ENCODE results near the gene ADARB2. TPM values are rescaled to one million over a fixed set of nuclear protein-coding genes. Genes with fewer than 3 reads are reported as not detected.

ADARB2 gene
- total and polyA plus RNA-seq, 2 experiments from 2014 or later: 0.13 to 0.48 TPM

DNA sequence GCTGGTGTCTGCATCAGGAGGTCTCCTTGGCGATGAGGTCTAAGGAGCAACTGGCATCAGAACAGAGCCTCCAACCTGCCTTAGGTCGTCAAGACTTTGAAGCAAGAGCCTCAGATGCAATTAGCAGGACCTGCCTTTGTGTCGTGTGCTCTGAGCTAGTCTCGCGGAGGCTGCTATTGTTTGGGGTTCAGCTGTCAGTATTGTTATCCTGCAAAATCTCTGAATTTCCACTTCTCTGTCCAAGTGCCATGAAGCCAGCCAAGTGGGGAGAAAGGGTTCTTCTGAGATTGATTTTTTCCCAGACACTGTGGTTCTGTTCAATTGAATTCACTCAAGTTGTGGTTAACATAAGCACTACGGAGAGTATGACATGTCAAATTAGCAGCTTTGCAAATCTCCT lies 78.7 kb downstream of the ADARB2 start:
- H3K9me2 ChIP-seq (replicated peaks; ENCODE audit: insufficient read depth): no peaks in the 10 kb centered on the region
- peaks cover 5% of the 10 kb centered on the region for H3K27me3 ChIP-seq
- H3K4me3 ChIP-seq: no peak overlapping the region
- no peak overlapping the region for H3K27ac ChIP-seq
- no peaks in the 10 kb centered on the region for H3K79me2 ChIP-seq
- no peaks in the 10 kb centered on the region for H3K36me3 ChIP-seq (replicated peaks; ENCODE audit: insufficient read depth, low read depth)
- H3K9me3 ChIP-seq (ENCODE audit: low read depth): no peaks in the 10 kb centered on the region
- H3K4me1 ChIP-seq (ENCODE audit: insufficient read depth): peaks cover 11% of the 10 kb centered on the region
- no peaks in the 10 kb centered on the region for H4K20me1 ChIP-seq (ENCODE audit: insufficient read depth, poor library complexity, severe bottlenecking)
- DNase-seq (ENCODE audit: low spot score): no peak
- 74% methylated on average over 6 of the region's 6 CpGs for WGBS (ENCODE audit: low lambda C conversion rate, missing lambda C conversion rate)
- H2AFZ ChIP-seq: no peak overlapping the region
- no peak overlapping the region for H3K4me2 ChIP-seq
- TF ChIP-seq EZH2 (IDR thresholded peaks at IDR 0.05; ENCODE audit: borderline replicate concordance) (no peak), EZH2phosphoT487 (IDR thresholded peaks at IDR 0.05; ENCODE audit: low read depth, severe bottlenecking, unreplicated experiment) (no peak)
- TF ChIP-seq, protein P1, sequence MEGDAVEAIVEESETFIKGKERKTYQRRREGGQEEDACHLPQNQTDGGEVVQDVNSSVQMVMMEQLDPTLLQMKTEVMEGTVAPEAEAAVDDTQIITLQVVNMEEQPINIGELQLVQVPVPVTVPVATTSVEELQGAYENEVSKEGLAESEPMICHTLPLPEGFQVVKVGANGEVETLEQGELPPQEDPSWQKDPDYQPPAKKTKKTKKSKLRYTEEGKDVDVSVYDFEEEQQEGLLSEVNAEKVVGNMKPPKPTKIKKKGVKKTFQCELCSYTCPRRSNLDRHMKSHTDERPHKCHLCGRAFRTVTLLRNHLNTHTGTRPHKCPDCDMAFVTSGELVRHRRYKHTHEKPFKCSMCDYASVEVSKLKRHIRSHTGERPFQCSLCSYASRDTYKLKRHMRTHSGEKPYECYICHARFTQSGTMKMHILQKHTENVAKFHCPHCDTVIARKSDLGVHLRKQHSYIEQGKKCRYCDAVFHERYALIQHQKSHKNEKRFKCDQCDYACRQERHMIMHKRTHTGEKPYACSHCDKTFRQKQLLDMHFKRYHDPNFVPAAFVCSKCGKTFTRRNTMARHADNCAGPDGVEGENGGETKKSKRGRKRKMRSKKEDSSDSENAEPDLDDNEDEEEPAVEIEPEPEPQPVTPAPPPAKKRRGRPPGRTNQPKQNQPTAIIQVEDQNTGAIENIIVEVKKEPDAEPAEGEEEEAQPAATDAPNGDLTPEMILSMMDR (IDR thresholded peaks at IDR 0.05; ENCODE audit: poor library complexity): no peak

DNA sequence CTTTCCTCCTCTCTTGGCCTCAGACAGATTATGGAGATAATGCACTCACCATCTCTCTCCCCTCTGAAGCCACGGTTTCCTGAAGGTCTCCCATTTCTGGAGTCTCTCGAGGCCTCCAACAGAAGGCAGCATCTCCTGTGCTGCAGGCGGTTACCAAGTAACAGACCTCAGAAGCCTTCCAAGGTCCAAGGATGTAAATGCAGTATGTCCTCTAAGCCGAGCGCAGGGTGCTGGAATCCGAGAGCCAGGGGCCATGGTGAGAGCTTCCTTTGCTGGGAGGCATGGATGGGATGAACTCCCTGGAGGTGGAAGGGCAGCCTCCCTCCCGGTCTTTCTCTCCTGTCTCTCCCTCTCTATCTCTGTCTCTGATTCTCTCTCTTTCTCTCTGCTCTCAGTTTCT lies 79.8 kb downstream of the ADARB2 start:
- WGBS (ENCODE audit: low lambda C conversion rate, missing lambda C conversion rate): 62% methylated on average over 7 of the region's 7 CpGs
- Histone ChIP-seq H4K20me1 (ENCODE audit: insufficient read depth, poor library complexity, severe bottlenecking) (no peaks in the 10 kb centered on the region), H3K27me3 (peaks cover 5% of the 10 kb centered on the region), H2AFZ (no peak overlapping the region), H3K4me3 (no peak overlapping the region), H3K36me3 (replicated peaks; ENCODE audit: insufficient read depth, low read depth) (no peaks in the 10 kb centered on the region), H3K9me3 (ENCODE audit: low read depth) (no peaks in the 10 kb centered on the region), H3K4me2 (no peak overlapping the region), H3K9me2 (replicated peaks; ENCODE audit: insufficient read depth) (no peaks in the 10 kb centered on the region), H3K4me1 (ENCODE audit: insufficient read depth) (peaks cover 11% of the 10 kb centered on the region), H3K79me2 (no peaks in the 10 kb centered on the region), H3K27ac (no peak overlapping the region)
- no peak for TF ChIP-seq EZH2 (IDR thresholded peaks at IDR 0.05; ENCODE audit: borderline replicate concordance)
- TF ChIP-seq, protein P1 (IDR thresholded peaks at IDR 0.05; ENCODE audit: poor library complexity): no peak
- no peak for TF ChIP-seq EZH2phosphoT487 (IDR thresholded peaks at IDR 0.05; ENCODE audit: low read depth, severe bottlenecking, unreplicated experiment)
- no peak for DNase-seq (ENCODE audit: low spot score)

DNA sequence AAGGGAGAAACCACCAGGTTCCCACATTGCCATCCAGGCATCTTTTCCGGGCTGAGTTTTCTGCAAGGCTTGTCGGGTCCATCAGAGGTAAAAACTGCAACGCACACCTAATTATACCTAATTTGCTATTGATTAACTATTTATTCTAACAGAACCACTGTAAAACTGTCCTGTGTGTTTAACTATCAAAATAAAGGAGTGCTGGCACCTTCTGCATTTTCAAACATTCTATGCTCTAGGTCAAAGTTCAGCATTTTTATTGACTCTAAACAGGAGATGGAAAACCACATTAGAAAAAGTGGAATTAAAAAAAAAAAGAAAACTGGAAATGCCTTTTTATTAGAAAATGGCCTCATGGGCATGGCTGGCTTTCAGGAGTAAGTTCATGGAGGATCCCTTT lies 82.0 kb downstream of the ADARB2 start:
- Histone ChIP-seq H3K27ac (no peak overlapping the region), H3K36me3 (replicated peaks; ENCODE audit: insufficient read depth, low read depth) (no peaks in the 10 kb centered on the region), H3K27me3 (peaks cover 5% of the 10 kb centered on the region), H3K9me3 (ENCODE audit: low read depth) (no peaks in the 10 kb centered on the region), H2AFZ (no peak overlapping the region), H4K20me1 (ENCODE audit: insufficient read depth, poor library complexity, severe bottlenecking) (no peaks in the 10 kb centered on the region), H3K9me2 (replicated peaks; ENCODE audit: insufficient read depth) (no peaks in the 10 kb centered on the region), H3K4me2 (no peak overlapping the region), H3K4me3 (no peak overlapping the region), H3K4me1 (ENCODE audit: insufficient read depth) (peaks cover 11% of the 10 kb centered on the region), H3K79me2 (no peaks in the 10 kb centered on the region)
- 49% methylated on average over 3 of the region's 3 CpGs for WGBS (ENCODE audit: low lambda C conversion rate, missing lambda C conversion rate)
- DNase-seq (ENCODE audit: low spot score): no peak
- TF ChIP-seq EZH2 (IDR thresholded peaks at IDR 0.05; ENCODE audit: borderline replicate concordance): no peak
- TF ChIP-seq, protein P1 (IDR thresholded peaks at IDR 0.05; ENCODE audit: poor library complexity): no peak
- TF ChIP-seq EZH2phosphoT487 (IDR thresholded peaks at IDR 0.05; ENCODE audit: low read depth, severe bottlenecking, unreplicated experiment): no peak

All from hepatocyte (in vitro differentiated cells).